ENCODE data around the gene DOCK9.

DOCK9 gene

GRCh38 chr13:98988780-98989179 is 10.9 kb upstream of the DOCK9 start:
- Histone ChIP-seq H4K20me1 (no peaks in the 10 kb centered on the region), H3K4me2 (no peak overlapping the region), H3K27me3 (no peaks in the 10 kb centered on the region), H3K4me3 (no peak overlapping the region), H3K9me3 (no peaks in the 10 kb centered on the region; the same call in 1 of the 2 replicates), H3K9ac (no peak overlapping the region), H3K36me3 (no peaks in the 10 kb centered on the region), H3K27ac (no peak overlapping the region), H3K4me1 (no peaks in the 10 kb centered on the region)
- TF ChIP-seq Cebpa-rat (IDR thresholded peaks at IDR 0.05): no peak

- Histone ChIP-seq H3K9ac (no peak overlapping the region), H3K4me2 (no peak overlapping the region), H3K9me3 (no peaks in the 10 kb centered on the region; the same call in 1 of the 2 replicates), H4K20me1 (no peaks in the 10 kb centered on the region), H3K4me1 (no peaks in the 10 kb centered on the region), H3K27ac (no peak overlapping the region), H3K4me3 (no peak overlapping the region), H3K27me3 (no peaks in the 10 kb centered on the region), H3K36me3 (no peaks in the 10 kb centered on the region)
- no peak for TF ChIP-seq Cebpa-rat (IDR thresholded peaks at IDR 0.05)
Observed at GRCh38 chr13:98988277-98988676, 10.4 kb upstream of the DOCK9 start.

- H3K36me3 ChIP-seq: no peaks in the 10 kb centered on the region
- no peak overlapping the region for H3K4me2 ChIP-seq
- no peak overlapping the region for H3K27ac ChIP-seq
- H3K9ac ChIP-seq: no peak overlapping the region
- no peak for TF ChIP-seq Cebpa-rat (IDR thresholded peaks at IDR 0.05)
- H3K4me1 ChIP-seq: peaks cover under 1% of the 10 kb centered on the region; the same call in 1 of the 2 replicates
- no peaks in the 10 kb centered on the region for H3K27me3 ChIP-seq
- H3K9me3 ChIP-seq: no peaks in the 10 kb centered on the region; the same call in 1 of the 2 replicates
- H3K4me3 ChIP-seq: no peak overlapping the region
- H4K20me1 ChIP-seq: no peaks in the 10 kb centered on the region
Observed at GRCh38 chr13:98987275-98987674, 9.4 kb upstream of the DOCK9 start.

- no peak overlapping the region for H3K9ac ChIP-seq
- TF ChIP-seq Cebpa-rat (IDR thresholded peaks at IDR 0.05): no peak
- H3K4me2 ChIP-seq: no peak overlapping the region
- H3K4me1 ChIP-seq: peaks cover 9% of the 10 kb centered on the region
- no peak overlapping the region for H3K27ac ChIP-seq
- no peaks in the 10 kb centered on the region; the same call in 1 of the 2 replicates for H3K9me3 ChIP-seq
- H3K27me3 ChIP-seq: no peaks in the 10 kb centered on the region
- H4K20me1 ChIP-seq: no peaks in the 10 kb centered on the region
- no peak overlapping the region for H3K4me3 ChIP-seq
- no peaks in the 10 kb centered on the region for H3K36me3 ChIP-seq
Observed at GRCh38 chr13:98986226-98986846, 8.5 kb upstream of the DOCK9 start.

DNA sequence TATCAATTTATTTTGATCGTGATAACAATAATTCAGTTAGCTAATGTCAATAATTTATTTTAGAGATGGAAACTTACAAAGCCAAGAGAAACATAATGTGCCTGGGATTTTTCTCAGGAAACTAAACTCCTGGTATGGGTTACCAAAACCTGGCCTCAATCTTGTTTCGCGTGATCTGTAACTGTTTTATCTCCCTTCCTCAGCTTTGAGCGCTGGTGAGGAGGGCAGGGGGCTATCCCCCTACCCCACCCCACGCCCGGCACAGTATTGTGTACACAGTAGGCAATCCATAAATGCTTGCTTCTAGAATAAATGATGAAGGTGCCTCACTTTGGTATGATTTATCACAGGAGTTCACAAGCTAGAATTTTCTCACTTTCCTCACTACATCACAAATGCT is 7.7 kb upstream of the DOCK9 start:
- no peaks in the 10 kb centered on the region for H3K27me3 ChIP-seq
- no peak overlapping the region for H3K4me3 ChIP-seq
- H4K20me1 ChIP-seq: no peaks in the 10 kb centered on the region
- TF ChIP-seq Cebpa-rat (IDR thresholded peaks at IDR 0.05): no peak
- no peak overlapping the region for H3K27ac ChIP-seq
- H3K36me3 ChIP-seq: no peaks in the 10 kb centered on the region
- no peak overlapping the region for H3K9ac ChIP-seq
- H3K4me2 ChIP-seq: no peak overlapping the region
- peaks cover 13% of the 10 kb centered on the region for H3K4me1 ChIP-seq
- no peaks in the 10 kb centered on the region; the same call in 1 of the 2 replicates for H3K9me3 ChIP-seq

- Histone ChIP-seq H3K9me3 (no peaks in the 10 kb centered on the region), H3K27me3 (no peaks in the 10 kb centered on the region), H4K20me1 (no peaks in the 10 kb centered on the region), H3K9ac (no peak overlapping the region), H3K36me3 (no peaks in the 10 kb centered on the region), H3K4me2 (no peak overlapping the region), H3K27ac (no peak overlapping the region), H3K4me1 (peaks cover 13% of the 10 kb centered on the region), H3K4me3 (no peak overlapping the region)
- no peak for TF ChIP-seq Cebpa-rat (IDR thresholded peaks at IDR 0.05)
Observed at GRCh38 chr13:98984983-98985382, 7.1 kb upstream of the DOCK9 start.

- no peaks in the 10 kb centered on the region for H4K20me1 ChIP-seq
- H3K9me3 ChIP-seq: no peaks in the 10 kb centered on the region
- no peak overlapping the region for H3K4me2 ChIP-seq
- no peak overlapping the region for H3K27ac ChIP-seq
- peaks cover 13% of the 10 kb centered on the region for H3K4me1 ChIP-seq
- no peaks in the 10 kb centered on the region for H3K36me3 ChIP-seq
- no peak overlapping the region for H3K9ac ChIP-seq
- H3K27me3 ChIP-seq: no peaks in the 10 kb centered on the region
- no peak for TF ChIP-seq Cebpa-rat (IDR thresholded peaks at IDR 0.05)
- H3K4me3 ChIP-seq: no peak overlapping the region
Observed at GRCh38 chr13:98984118-98984517, 6.3 kb upstream of the DOCK9 start.

DNA sequence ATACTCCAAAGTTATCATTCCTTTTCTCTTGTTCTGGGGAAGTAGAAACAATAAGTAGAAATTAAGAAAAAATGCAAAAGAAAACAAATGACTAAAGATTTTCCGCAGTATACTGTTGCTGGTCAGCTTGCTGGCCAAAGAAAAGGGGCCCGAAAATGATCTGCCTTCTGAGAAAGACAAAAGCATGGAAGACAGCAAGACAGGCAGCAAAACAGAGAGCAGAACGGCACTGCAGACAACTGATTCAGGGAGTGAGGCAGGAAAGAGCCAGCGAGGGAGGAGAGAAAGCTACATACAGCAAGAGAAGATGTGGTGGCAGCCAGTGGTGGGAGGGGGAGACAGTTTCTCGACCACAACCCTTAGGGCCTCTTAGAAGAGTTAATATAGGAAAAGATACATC is 5.3 kb upstream of the DOCK9 start:
- no peak overlapping the region for H3K27ac ChIP-seq
- no peak for TF ChIP-seq Cebpa-rat (IDR thresholded peaks at IDR 0.05)
- H3K9me3 ChIP-seq: no peaks in the 10 kb centered on the region
- no peak overlapping the region for H3K4me2 ChIP-seq
- peaks cover 13% of the 10 kb centered on the region for H3K4me1 ChIP-seq
- H4K20me1 ChIP-seq: no peaks in the 10 kb centered on the region
- no peaks in the 10 kb centered on the region for H3K36me3 ChIP-seq
- no peaks in the 10 kb centered on the region for H3K27me3 ChIP-seq
- no peak overlapping the region for H3K4me3 ChIP-seq
- H3K9ac ChIP-seq: no peak overlapping the region

GRCh38 chr13:98981369-98982080 is 3.7 kb upstream of the DOCK9 start:
- Histone ChIP-seq H3K4me2 (peak overlapping the region; percentile 47), H3K4me1 (peaks cover 29% of the 10 kb centered on the region), H4K20me1 (no peaks in the 10 kb centered on the region), H3K9me3 (no peaks in the 10 kb centered on the region), H3K9ac (no peak overlapping the region), H3K4me3 (no peak overlapping the region), H3K27ac (no peak overlapping the region), H3K27me3 (no peaks in the 10 kb centered on the region), H3K36me3 (no peaks in the 10 kb centered on the region)
- TF ChIP-seq Cebpa-rat (IDR thresholded peaks at IDR 0.05): no peak

GRCh38 chr13:98979012-98979660 is 1.3 kb upstream of the DOCK9 start:
- Histone ChIP-seq H3K4me3 (no peak overlapping the region), H3K36me3 (no peaks in the 10 kb centered on the region), H4K20me1 (no peaks in the 10 kb centered on the region), H3K27me3 (no peaks in the 10 kb centered on the region), H3K4me2 (no peak overlapping the region), H3K9me3 (no peaks in the 10 kb centered on the region), H3K4me1 (peaks cover 52% of the 10 kb centered on the region), H3K27ac (no peak overlapping the region), H3K9ac (no peak overlapping the region)
- no peak for TF ChIP-seq Cebpa-rat (IDR thresholded peaks at IDR 0.05)

Data from BLaER1 (cell line).